ENCODE results near the gene DDC. TPM values are rescaled to one million over a fixed set of nuclear protein-coding genes. Genes with fewer than 3 reads are reported as not detected.

Gene DDC
- total RNA-seq, 1 donor from 2014 or later = not detected

GRCh38 chr7:50491943-50492342, 73.3 kb downstream of the DDC start:
- Histone ChIP-seq H3K4me3 (no peak overlapping the region), H3K27me3 (no peaks in the 10 kb centered on the region), H3K36me3 (no peaks in the 10 kb centered on the region), H3K27ac (no peak overlapping the region), H3K4me1 (no peaks in the 10 kb centered on the region), H3K9me3 (no peaks in the 10 kb centered on the region)
- no peak for DNase-seq (ENCODE audit: low spot score in 2 of 2)
- TF ChIP-seq, protein P1, sequence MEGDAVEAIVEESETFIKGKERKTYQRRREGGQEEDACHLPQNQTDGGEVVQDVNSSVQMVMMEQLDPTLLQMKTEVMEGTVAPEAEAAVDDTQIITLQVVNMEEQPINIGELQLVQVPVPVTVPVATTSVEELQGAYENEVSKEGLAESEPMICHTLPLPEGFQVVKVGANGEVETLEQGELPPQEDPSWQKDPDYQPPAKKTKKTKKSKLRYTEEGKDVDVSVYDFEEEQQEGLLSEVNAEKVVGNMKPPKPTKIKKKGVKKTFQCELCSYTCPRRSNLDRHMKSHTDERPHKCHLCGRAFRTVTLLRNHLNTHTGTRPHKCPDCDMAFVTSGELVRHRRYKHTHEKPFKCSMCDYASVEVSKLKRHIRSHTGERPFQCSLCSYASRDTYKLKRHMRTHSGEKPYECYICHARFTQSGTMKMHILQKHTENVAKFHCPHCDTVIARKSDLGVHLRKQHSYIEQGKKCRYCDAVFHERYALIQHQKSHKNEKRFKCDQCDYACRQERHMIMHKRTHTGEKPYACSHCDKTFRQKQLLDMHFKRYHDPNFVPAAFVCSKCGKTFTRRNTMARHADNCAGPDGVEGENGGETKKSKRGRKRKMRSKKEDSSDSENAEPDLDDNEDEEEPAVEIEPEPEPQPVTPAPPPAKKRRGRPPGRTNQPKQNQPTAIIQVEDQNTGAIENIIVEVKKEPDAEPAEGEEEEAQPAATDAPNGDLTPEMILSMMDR (IDR thresholded peaks at IDR 0.05) = no peak
- intact Hi-C loops (cut with DNase I) = no loop called here

DNA sequence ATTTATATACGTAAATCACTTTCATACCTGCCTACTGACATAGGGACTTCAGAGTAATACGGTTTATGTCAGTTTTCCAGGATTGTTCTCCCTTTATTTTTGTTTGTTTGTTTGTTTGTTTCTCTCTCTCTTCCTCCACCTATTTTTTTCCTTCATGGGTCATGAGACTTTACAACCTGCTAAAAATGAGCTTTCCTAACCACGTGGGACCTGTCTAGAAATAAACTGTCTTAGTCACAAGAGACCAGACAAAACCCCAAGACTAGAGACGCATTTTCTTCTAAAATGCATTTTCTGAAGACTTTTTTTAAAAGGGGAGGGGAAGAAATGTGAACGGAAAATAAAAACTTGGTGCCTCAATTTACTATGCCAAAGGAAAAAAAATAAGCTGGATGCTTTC, 74.0 kb downstream of the DDC start:
- DNase-seq (ENCODE audit: low spot score in 2 of 2) = no peak
- Histone ChIP-seq H3K36me3 (no peaks in the 10 kb centered on the region), H3K27me3 (no peaks in the 10 kb centered on the region), H3K4me3 (no peak overlapping the region), H3K4me1 (no peaks in the 10 kb centered on the region), H3K9me3 (no peaks in the 10 kb centered on the region), H3K27ac (no peak overlapping the region)
- TF ChIP-seq, protein P1 (IDR thresholded peaks at IDR 0.05) = no peak
- intact Hi-C loops (cut with DNase I) = no loop called here

DNA sequence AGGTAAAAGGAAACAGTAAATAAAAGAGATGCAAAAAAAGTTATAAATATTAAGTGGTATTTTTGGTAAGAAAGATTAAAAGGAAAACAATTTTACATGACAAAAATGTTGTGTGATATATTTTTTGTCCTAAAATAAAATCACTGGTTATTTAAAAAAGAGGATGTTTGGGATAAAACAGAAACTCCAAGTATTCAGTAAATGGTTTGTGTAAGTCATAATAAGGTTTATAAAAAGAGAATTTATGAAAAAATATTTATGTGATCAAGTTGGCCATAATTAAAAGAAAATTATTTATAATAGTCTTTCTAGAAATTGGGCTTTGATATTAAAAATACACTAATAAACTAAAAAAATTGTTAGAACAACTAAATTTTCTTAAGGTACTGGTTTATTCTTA, 76.8 kb downstream of the DDC start:
- Histone ChIP-seq H3K4me3 (no peak overlapping the region), H3K27me3 (no peaks in the 10 kb centered on the region), H3K36me3 (no peaks in the 10 kb centered on the region), H3K4me1 (no peaks in the 10 kb centered on the region), H3K27ac (no peak overlapping the region), H3K9me3 (no peaks in the 10 kb centered on the region)
- DNase-seq (ENCODE audit: low spot score in 2 of 2) = no peak
- intact Hi-C loops (cut with DNase I) = no loop called here
- TF ChIP-seq, protein P1 (IDR thresholded peaks at IDR 0.05) = no peak

GRCh38 chr7:50486512-50486911, 78.7 kb downstream of the DDC start:
- TF ChIP-seq, protein P1 (IDR thresholded peaks at IDR 0.05) = no peak
- DNase-seq (ENCODE audit: low spot score in 2 of 2) = no peak

GRCh38 chr7:50481867-50482266, 83.3 kb downstream of the DDC start:
- no peaks in the 10 kb centered on the region for H3K4me1 ChIP-seq
- H3K27ac ChIP-seq = no peak overlapping the region
- DNase-seq (ENCODE audit: low spot score in 2 of 2) = no peak
- H3K27me3 ChIP-seq = no peaks in the 10 kb centered on the region
- intact Hi-C loops (cut with DNase I) = no loop called here
- H3K36me3 ChIP-seq = no peaks in the 10 kb centered on the region
- H3K4me3 ChIP-seq = no peak overlapping the region
- TF ChIP-seq, protein P1 (IDR thresholded peaks at IDR 0.05) = no peak
- H3K9me3 ChIP-seq = no peaks in the 10 kb centered on the region

More at GRCh38 chr7:50486512-50486911, 78.7 kb downstream of the DDC start:
- H3K4me3 ChIP-seq = no peak overlapping the region
- H3K36me3 ChIP-seq = no peaks in the 10 kb centered on the region
- no peaks in the 10 kb centered on the region for H3K9me3 ChIP-seq
- no peaks in the 10 kb centered on the region for H3K27me3 ChIP-seq
- intact Hi-C loops (cut with DNase I) = no loop called here
- H3K4me1 ChIP-seq = no peaks in the 10 kb centered on the region
- H3K27ac ChIP-seq = no peak overlapping the region

DNA sequence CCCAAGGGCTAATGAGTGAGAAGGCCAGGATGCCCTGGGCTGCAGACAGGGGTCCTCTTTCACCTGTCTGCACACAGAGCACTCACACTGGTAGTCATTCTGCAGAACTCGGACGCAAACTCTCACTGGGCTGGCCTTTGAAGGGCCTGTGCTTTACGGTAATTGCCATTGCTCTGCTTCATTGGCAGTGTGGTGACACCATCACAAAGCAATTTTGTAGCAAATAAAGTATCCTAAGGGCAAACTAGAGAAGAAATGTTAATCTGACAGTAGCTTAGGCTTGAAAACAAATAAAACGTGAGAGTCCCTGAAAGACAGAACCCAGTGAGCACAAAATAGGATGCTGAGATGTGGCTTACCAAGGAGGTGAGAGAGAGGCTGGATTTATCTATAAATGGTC, 84.4 kb downstream of the DDC start:
- Histone ChIP-seq H3K36me3 (no peaks in the 10 kb centered on the region), H3K9me3 (no peaks in the 10 kb centered on the region), H3K4me1 (no peaks in the 10 kb centered on the region), H3K4me3 (no peak overlapping the region), H3K27me3 (no peaks in the 10 kb centered on the region), H3K27ac (no peak overlapping the region)
- TF ChIP-seq, protein P1 (IDR thresholded peaks at IDR 0.05) = no peak
- no peak for DNase-seq (ENCODE audit: low spot score in 2 of 2)
- intact Hi-C loops (cut with DNase I) = no loop called here
